OCI-LY7 (cell line): ENCODE data around the gene TGFBI.

Experiments
- EZH2phosphoT487 ChIP-seq: fragments of 200-600 bp; sonication (generic); IDR thresholded peaks from 2 replicates; pipeline ENCODE4 v1.6.1; 2018; ENCODE audit warnings: low read depth, borderline replicate concordance, mild to moderate bottlenecking, mixed run types, antibody characterized with exemption, low read length, moderate library complexity, mixed read lengths
- TF ChIP-seq, protein P1 (sequence below): fragments of 200-600 bp; sonication (generic); conservative IDR thresholded peaks from 2 replicates; pipeline ENCODE4 v1.5.1; 2014; ENCODE audit warnings: mild to moderate bottlenecking, antibody characterized with exemption, low read length, moderate library complexity, mixed read lengths

DNA sequence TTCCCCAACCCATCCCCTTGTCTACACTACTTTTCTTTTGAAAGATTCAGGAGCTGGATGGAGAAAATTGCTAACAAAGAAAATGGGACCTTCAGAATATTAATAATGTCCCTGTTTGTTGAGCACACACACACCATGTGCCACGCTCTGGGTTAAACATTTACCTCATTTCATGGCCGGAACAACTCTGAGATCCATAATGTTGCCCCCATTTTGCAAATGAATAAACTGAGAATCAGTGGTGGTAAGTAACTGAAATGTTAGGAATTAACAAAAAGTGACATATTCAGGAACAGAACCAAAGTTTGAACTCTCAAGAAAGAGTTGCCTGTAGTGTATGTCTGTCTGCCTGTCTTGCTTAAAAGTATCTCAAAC is 52.4 kb downstream of the TGFBI start:
- TF ChIP-seq, protein P1, sequence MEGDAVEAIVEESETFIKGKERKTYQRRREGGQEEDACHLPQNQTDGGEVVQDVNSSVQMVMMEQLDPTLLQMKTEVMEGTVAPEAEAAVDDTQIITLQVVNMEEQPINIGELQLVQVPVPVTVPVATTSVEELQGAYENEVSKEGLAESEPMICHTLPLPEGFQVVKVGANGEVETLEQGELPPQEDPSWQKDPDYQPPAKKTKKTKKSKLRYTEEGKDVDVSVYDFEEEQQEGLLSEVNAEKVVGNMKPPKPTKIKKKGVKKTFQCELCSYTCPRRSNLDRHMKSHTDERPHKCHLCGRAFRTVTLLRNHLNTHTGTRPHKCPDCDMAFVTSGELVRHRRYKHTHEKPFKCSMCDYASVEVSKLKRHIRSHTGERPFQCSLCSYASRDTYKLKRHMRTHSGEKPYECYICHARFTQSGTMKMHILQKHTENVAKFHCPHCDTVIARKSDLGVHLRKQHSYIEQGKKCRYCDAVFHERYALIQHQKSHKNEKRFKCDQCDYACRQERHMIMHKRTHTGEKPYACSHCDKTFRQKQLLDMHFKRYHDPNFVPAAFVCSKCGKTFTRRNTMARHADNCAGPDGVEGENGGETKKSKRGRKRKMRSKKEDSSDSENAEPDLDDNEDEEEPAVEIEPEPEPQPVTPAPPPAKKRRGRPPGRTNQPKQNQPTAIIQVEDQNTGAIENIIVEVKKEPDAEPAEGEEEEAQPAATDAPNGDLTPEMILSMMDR = no peak
- no peak for TF ChIP-seq EZH2phosphoT487
